Measurements from ENCODE around the gene ULBP2. TPM values are rescaled to one million over a fixed set of nuclear protein-coding genes. Genes with fewer than 3 reads are reported as not detected.
"Not testable (repeated sequence)": the region's sequence is repeated elsewhere in the genome, so short reads cannot be mapped to it uniquely, and the experiment has no call there.

The ULBP2 gene
- total RNA-seq, 1 donor from 2014 or later, result 0.14 TPM

- no peaks in the 10 kb centered on the region for H3K9me3 Mint-ChIP-seq
- H3K4me3 Mint-ChIP-seq (ENCODE audit: low read depth), result peak overlapping the region; percentile 10
- H3K4me1 Mint-ChIP-seq (ENCODE audit: low read depth), result peaks cover 18% of the 10 kb centered on the region
- H3K36me3 Mint-ChIP-seq (ENCODE audit: low read depth), result no peaks in the 10 kb centered on the region
- intact Hi-C loops (cut with micrococcal nuclease), result loop anchor here (10.0 kb wide), 2 partner anchors 200 to 360 kb away; partner anchors contain the start of gene GINM1
- peaks cover 79% of the 10 kb centered on the region for H3K27me3 Mint-ChIP-seq (ENCODE audit: low read depth)
- H3K27ac Mint-ChIP-seq, result no peak overlapping the region
- no peak for DNase-seq (ENCODE audit: low spot score)
Measured at GRCh38 chr6:149924206-149924932, 17.4 kb upstream of the ULBP2 start.

GRCh38 chr6:149924933-149925252 is 16.9 kb upstream of the ULBP2 start:
- intact Hi-C loops (cut with micrococcal nuclease), result loop anchor here (10.0 kb wide), 2 partner anchors 200 to 360 kb away; partner anchors contain the start of gene GINM1
- no peak overlapping the region for H3K27ac Mint-ChIP-seq
- H3K4me1 Mint-ChIP-seq (ENCODE audit: low read depth), result peaks cover 18% of the 10 kb centered on the region
- H3K4me3 Mint-ChIP-seq (ENCODE audit: low read depth), result no peak overlapping the region
- H3K9me3 Mint-ChIP-seq, result no peaks in the 10 kb centered on the region
- H3K27me3 Mint-ChIP-seq (ENCODE audit: low read depth), result peaks cover 83% of the 10 kb centered on the region
- DNase-seq (ENCODE audit: low spot score), result no peak
- H3K36me3 Mint-ChIP-seq (ENCODE audit: low read depth), result no peaks in the 10 kb centered on the region

GRCh38 chr6:149925253-149925973 is 16.4 kb upstream of the ULBP2 start:
- H3K4me1 Mint-ChIP-seq (ENCODE audit: low read depth), result peaks cover 18% of the 10 kb centered on the region
- H3K27ac Mint-ChIP-seq, result no peak overlapping the region
- H3K27me3 Mint-ChIP-seq (ENCODE audit: low read depth), result peaks cover 83% of the 10 kb centered on the region
- H3K4me3 Mint-ChIP-seq (ENCODE audit: low read depth), result peak overlapping the region; percentile 37
- H3K9me3 Mint-ChIP-seq, result no peaks in the 10 kb centered on the region
- intact Hi-C loops (cut with micrococcal nuclease), result loop anchor here (10.0 kb wide), 2 partner anchors 201 to 361 kb away; partner anchors contain the start of gene GINM1
- DNase-seq (ENCODE audit: low spot score), result no peak
- no peaks in the 10 kb centered on the region for H3K36me3 Mint-ChIP-seq (ENCODE audit: low read depth)

GRCh38 chr6:149925974-149926777 is 15.6 kb upstream of the ULBP2 start:
- Mint-ChIP-seq H3K4me1 (ENCODE audit: low read depth) (peaks cover 18% of the 10 kb centered on the region), H3K27me3 (ENCODE audit: low read depth) (peaks cover 83% of the 10 kb centered on the region)

GRCh38 chr6:149927025-149927424 is 14.8 kb upstream of the ULBP2 start:
- Mint-ChIP-seq H3K4me1 (ENCODE audit: low read depth) (peaks cover 16% of the 10 kb centered on the region), H3K27me3 (ENCODE audit: low read depth) (peaks cover 83% of the 10 kb centered on the region)
- not testable (repeated sequence) for H3K9me3 Mint-ChIP-seq; H3K4me3 Mint-ChIP-seq (ENCODE audit: low read depth); DNase-seq (ENCODE audit: low spot score); H3K36me3 Mint-ChIP-seq (ENCODE audit: low read depth); H3K27ac Mint-ChIP-seq
- intact Hi-C loops (cut with micrococcal nuclease), result loop anchor here (10.0 kb wide), 2 partner anchors 202 to 362 kb away; partner anchors contain the start of gene GINM1

More at GRCh38 chr6:149925974-149926777, 15.6 kb upstream of the ULBP2 start:
- Mint-ChIP-seq H3K27ac (no peak overlapping the region), H3K4me3 (ENCODE audit: low read depth) (peak overlapping the region; percentile 55), H3K9me3 (no peaks in the 10 kb centered on the region), H3K36me3 (ENCODE audit: low read depth) (no peaks in the 10 kb centered on the region)
- DNase-seq (ENCODE audit: low spot score), result peak; percentile 65
- intact Hi-C loops (cut with micrococcal nuclease), result loop anchor here (1.0 to 10.0 kb wide), 3 partner anchors 92 to 361 kb away; partner anchors contain the start of gene GINM1

GRCh38 chr6:149929422-149929821 is 12.4 kb upstream of the ULBP2 start:
- H3K36me3 Mint-ChIP-seq (ENCODE audit: low read depth), result no peaks in the 10 kb centered on the region
- DNase-seq (ENCODE audit: low spot score), result no peak
- peaks cover 11% of the 10 kb centered on the region for H3K4me1 Mint-ChIP-seq (ENCODE audit: low read depth)
- no peak overlapping the region for H3K27ac Mint-ChIP-seq
- intact Hi-C loops (cut with micrococcal nuclease), result loop anchor here (10.0 kb wide), 2 partner anchors 205 to 365 kb away; partner anchors contain the start of gene GINM1
- no peak overlapping the region for H3K4me3 Mint-ChIP-seq (ENCODE audit: low read depth)
- H3K9me3 Mint-ChIP-seq, result no peaks in the 10 kb centered on the region
- peaks cover 80% of the 10 kb centered on the region for H3K27me3 Mint-ChIP-seq (ENCODE audit: low read depth)

- Mint-ChIP-seq H3K36me3 (ENCODE audit: low read depth) (no peaks in the 10 kb centered on the region), H3K4me3 (ENCODE audit: low read depth) (no peak overlapping the region), H3K27me3 (ENCODE audit: low read depth) (peaks cover 84% of the 10 kb centered on the region), H3K27ac (no peak overlapping the region), H3K9me3 (no peaks in the 10 kb centered on the region), H3K4me1 (ENCODE audit: low read depth) (peaks cover 12% of the 10 kb centered on the region)
- no peak for DNase-seq (ENCODE audit: low spot score)
- intact Hi-C loops (cut with micrococcal nuclease), result loop anchor here (10.0 kb wide), 1 partner anchor 483 kb away; no protein-coding TSS in a partner anchor
Measured at GRCh38 chr6:149931501-149931900, 10.3 kb upstream of the ULBP2 start.

- peaks cover 87% of the 10 kb centered on the region for H3K27me3 Mint-ChIP-seq (ENCODE audit: low read depth)
- H3K27ac Mint-ChIP-seq, result no peak overlapping the region
- no peak for DNase-seq (ENCODE audit: low spot score)
- H3K9me3 Mint-ChIP-seq, result no peaks in the 10 kb centered on the region
- H3K36me3 Mint-ChIP-seq (ENCODE audit: low read depth), result no peaks in the 10 kb centered on the region
- H3K4me3 Mint-ChIP-seq (ENCODE audit: low read depth), result no peak overlapping the region
- intact Hi-C loops (cut with micrococcal nuclease), result loop anchor here (10.0 kb wide), 1 partner anchor 482 kb away; no protein-coding TSS in a partner anchor
- peaks cover 12% of the 10 kb centered on the region for H3K4me1 Mint-ChIP-seq (ENCODE audit: low read depth)
Measured at GRCh38 chr6:149933036-149933435, 8.8 kb upstream of the ULBP2 start.

- Mint-ChIP-seq H3K4me3 (ENCODE audit: low read depth) (no peak overlapping the region), H3K27ac (no peak overlapping the region), H3K36me3 (ENCODE audit: low read depth) (no peaks in the 10 kb centered on the region), H3K27me3 (ENCODE audit: low read depth) (peaks cover 85% of the 10 kb centered on the region), H3K4me1 (ENCODE audit: low read depth) (peaks cover 14% of the 10 kb centered on the region), H3K9me3 (no peaks in the 10 kb centered on the region)
- intact Hi-C loops (cut with micrococcal nuclease), result loop anchor here (10.0 kb wide), 1 partner anchor 481 kb away; no protein-coding TSS in a partner anchor
- DNase-seq (ENCODE audit: low spot score), result no peak
Measured at GRCh38 chr6:149933461-149933860, 8.4 kb upstream of the ULBP2 start.

- intact Hi-C loops (cut with micrococcal nuclease), result loop anchor here (1.0 to 10.0 kb wide), 3 partner anchors 68 to 480 kb away; no protein-coding TSS in a partner anchor
Measured at GRCh38 chr6:149934249-149935156, 7.3 kb upstream of the ULBP2 start.

GRCh38 chr6:149935246-149935645 is 6.6 kb upstream of the ULBP2 start:
- intact Hi-C loops (cut with micrococcal nuclease), result loop anchor here (5.0 to 10.0 kb wide), 2 partner anchors 67 to 480 kb away; no protein-coding TSS in a partner anchor
- H3K4me3 Mint-ChIP-seq (ENCODE audit: low read depth), result no peak overlapping the region
- H3K27ac Mint-ChIP-seq, result no peak overlapping the region
- H3K4me1 Mint-ChIP-seq (ENCODE audit: low read depth), result peaks cover 26% of the 10 kb centered on the region
- H3K27me3 Mint-ChIP-seq (ENCODE audit: low read depth), result peaks cover 83% of the 10 kb centered on the region
- DNase-seq (ENCODE audit: low spot score), result no peak
- no peaks in the 10 kb centered on the region for H3K36me3 Mint-ChIP-seq (ENCODE audit: low read depth)
- H3K9me3 Mint-ChIP-seq, result no peaks in the 10 kb centered on the region

More at GRCh38 chr6:149934249-149935156, 7.3 kb upstream of the ULBP2 start:
- DNase-seq (ENCODE audit: low spot score), result peak; percentile 60
- H3K4me1 Mint-ChIP-seq (ENCODE audit: low read depth), result peaks cover 21% of the 10 kb centered on the region
- H3K4me3 Mint-ChIP-seq (ENCODE audit: low read depth), result no peak overlapping the region
- H3K27me3 Mint-ChIP-seq (ENCODE audit: low read depth), result peaks cover 82% of the 10 kb centered on the region
- no peaks in the 10 kb centered on the region for H3K36me3 Mint-ChIP-seq (ENCODE audit: low read depth)
- no peaks in the 10 kb centered on the region for H3K9me3 Mint-ChIP-seq
- no peak overlapping the region for H3K27ac Mint-ChIP-seq
